Neural cell (in vitro differentiated cells): ENCODE data around the gene MT1H. TPM values are rescaled to one million over a fixed set of nuclear protein-coding genes. Genes with fewer than 3 reads are reported as not detected.
"Not testable (repeated sequence)": the region's sequence is repeated elsewhere in the genome, so short reads cannot be mapped to it uniquely, and the experiment has no call there.

Experiments
- H2AFZ ChIP-seq: fragments of 200-600, 300-800 bp; sonication (generic), shearing (Covaris generic); 2 replicates; pipeline ENCODE4 v1.6.0; 2014; ENCODE audit warnings: low read depth, mild to moderate bottlenecking, antibody characterized with exemption, low read length, moderate library complexity
- H3F3A ChIP-seq: fragments of 200-600 bp; shearing (Covaris generic); 2 replicates; pipeline ENCODE4 v1.6.1; 2016; ENCODE audit warnings: mild to moderate bottlenecking, moderate library complexity, mixed read lengths, antibody characterized with exemption, low read length; ENCODE audit not compliant: insufficient read depth, poor library complexity, severe bottlenecking
- H3K27ac ChIP-seq: fragments of 200-600, 300-800 bp; sonication (generic), shearing (Covaris generic); 2 replicates; pipeline ENCODE4 v1.5.1; 2014; ENCODE audit warnings: mild to moderate bottlenecking, low read length, moderate library complexity
- H3K27me3 ChIP-seq: fragments of 300-800, 200-600 bp; sonication (generic), shearing (Covaris generic); 2 replicates; pipeline ENCODE4 v1.6.0; 2014; ENCODE audit warnings: mild to moderate bottlenecking, low read depth, low read length, moderate library complexity; ENCODE audit not compliant: insufficient read depth
- H3K36me3 ChIP-seq: fragments of 300-800, 200-600 bp; sonication (generic), shearing (Covaris generic); 2 replicates; pipeline ENCODE4 v1.5.1; 2014; ENCODE audit warnings: mild to moderate bottlenecking, antibody characterized with exemption, low read length, moderate library complexity; ENCODE audit not compliant: insufficient read depth
- H3K4me2 ChIP-seq: fragments of 300-800, 200-600 bp; sonication (generic), shearing (Covaris generic); 2 replicates; pipeline ENCODE4 v1.6.0; 2014; ENCODE audit warnings: mild to moderate bottlenecking, low read length
- H3K4me3 ChIP-seq: fragments of 300-800, 200-600 bp; sonication (generic), shearing (Covaris generic); 2 replicates; pipeline ENCODE4 v1.5.1; 2014; ENCODE audit warnings: mild to moderate bottlenecking, low read length, moderate library complexity
- H3K79me2 ChIP-seq: fragments of 200-600 bp; shearing (Covaris generic); replicated peaks from 2 replicates; pipeline ENCODE4 v1.6.0; 2014; ENCODE audit warnings: mild to moderate bottlenecking, low read length, moderate library complexity; ENCODE audit not compliant: insufficient read depth
- H3K9ac ChIP-seq: fragments of 300-800, 200-600 bp; sonication (generic), shearing (Covaris generic); 2 replicates; pipeline ENCODE4 v1.6.1; 2016; ENCODE audit warnings: mild to moderate bottlenecking, low read length, mixed read lengths
- H3K9me2 ChIP-seq: fragments of 200-600 bp; shearing (Covaris generic); 2 replicates; pipeline ENCODE4 v1.6.1; 2016; ENCODE audit warnings: mild to moderate bottlenecking, low read length, mixed read lengths; ENCODE audit not compliant: insufficient read depth
- H3K9me3 ChIP-seq: fragments of 200-600, 300-800 bp; sonication (generic), shearing (Covaris generic); 2 replicates; pipeline ENCODE4 v1.6.1; 2016; ENCODE audit warnings: mild to moderate bottlenecking, mixed run types, low read length, moderate library complexity, mixed read lengths
- H4K20me1 ChIP-seq: fragments of 200-600 bp; shearing (Covaris generic); 2 replicates; pipeline ENCODE4 v1.6.1; 2016; ENCODE audit warnings: mild to moderate bottlenecking, mixed run types; ENCODE audit not compliant: insufficient read depth
- polyA plus RNA-seq: library from polyadenylated mRNA; depleted of rRNA; stranded (reverse); fragments of >200 nt; gene quantifications from 2 replicates; pipeline ENCODE4 v1.2.3, GENCODE V29; 2014

Gene MT1H
- polyA plus RNA-seq, 1 donor from 2014 or later = not detected

- H4K20me1 ChIP-seq, H3K27ac ChIP-seq, H3K36me3 ChIP-seq, H3K79me2 ChIP-seq, H2AFZ ChIP-seq, H3K27me3 ChIP-seq, H3K9me2 ChIP-seq, H3K9ac ChIP-seq, H3F3A ChIP-seq, H3K4me3 ChIP-seq, H3K4me2 ChIP-seq, H3K9me3 ChIP-seq: not testable (repeated sequence)
Observed at GRCh38 chr16:56717532-56717931, 47.9 kb downstream of the MT1H start.

Other genes with a start within 250 kb of the MT1H start
- 101 and 103 TPM in 2 replicates for gene AMFR, start 244.3 kb upstream of the MT1H start, polyA plus RNA-seq
- 168 and 192 TPM in 2 replicates for gene NUDT21, start 218.5 kb upstream of the MT1H start, polyA plus RNA-seq
- 35.6 and 36.3 TPM in 2 replicates for gene OGFOD1, start 218.3 kb upstream of the MT1H start, polyA plus RNA-seq
- 197 and 222 TPM in 2 replicates for gene BBS2, start 149.8 kb upstream of the MT1H start, polyA plus RNA-seq
- not detected in 2 replicates for gene MT4, start 104.7 kb upstream of the MT1H start, polyA plus RNA-seq
- 1.9 and 8.2 TPM in 2 replicates for gene MT3, start 80.3 kb upstream of the MT1H start, polyA plus RNA-seq
- gene MT2A, start 61.2 kb upstream of the MT1H start, polyA plus RNA-seq = not detected in 2 replicates
- not detected in 2 replicates for gene MT1E, start 44.0 kb upstream of the MT1H start, polyA plus RNA-seq
- gene MT1M, start 37.2 kb upstream of the MT1H start, polyA plus RNA-seq = not detected in 2 replicates
- not detected in 2 replicates for gene MT1A, start 31.1 kb upstream of the MT1H start, polyA plus RNA-seq
- not detected in 2 replicates for gene MT1B, start 17.9 kb upstream of the MT1H start, polyA plus RNA-seq
- 1.8 and 1.9 TPM in 2 replicates for gene MT1F, start 11.9 kb upstream of the MT1H start, polyA plus RNA-seq
- not detected in 2 replicates for gene MT1G, start 1.7 kb upstream of the MT1H start, polyA plus RNA-seq
- 3.0 and 8.1 TPM in 2 replicates for gene MT1X, start 12.7 kb downstream of the MT1H start, polyA plus RNA-seq
- 237 and 264 TPM in 2 replicates for gene NUP93, start 60.3 kb downstream of the MT1H start, polyA plus RNA-seq
- 0.09 TPM in 1 of 2 replicates, not detected in the other for gene SLC12A3, start 195.4 kb downstream of the MT1H start, polyA plus RNA-seq